Naive thymus-derived CD4-positive, alpha-beta T cell (primary cell): Measurements from ENCODE around the gene IL15. TPM values are rescaled to one million over a fixed set of nuclear protein-coding genes. Genes with fewer than 3 reads are reported as not detected.

Experiments used
- ATAC-seq: fragments of 150-1000 bp; cut with Tn5 transposase; 2 replicates; pipeline ENCODE4 v1.10.0; 2021; ENCODE audit warnings: mild to moderate bottlenecking, moderate library complexity
- CTCF ChIA-PET: fragments of 350-600 bp; sonication (Branson Sonifier 250); formaldehyde crosslinking; loops from one replicate; lab custom pipeline; 2021; ENCODE audit warnings: antibody characterized with exemption; lab: Charles Lee
- POLR2A ChIA-PET: fragments of 350-600 bp; sonication (Branson Sonifier 250); formaldehyde crosslinking; loops from one replicate; lab custom pipeline; 2021; ENCODE audit warnings: antibody characterized with exemption, inconsistent platforms; lab: Charles Lee
- DNase-seq, 9 donors: peaks; one replicate each; pipeline versions ENCODE4 v3.0.0 to v3.0.0-alpha.2; 2020 to 2022; ENCODE audit warnings: mixed read lengths in 1 of 9
- H3K27ac ChIP-seq: one replicate; pipeline ENCODE4 v1.7.0; 2013; ENCODE audit warnings: mild to moderate bottlenecking, low read depth, low read length, moderate library complexity
- H3K27me3 ChIP-seq, 2 donors: one replicate each; pipeline ENCODE4 v1.7.0; 2013; ENCODE audit warnings: low read length in 2 of 2, mild to moderate bottlenecking in 2 of 2, moderate library complexity in 2 of 2; ENCODE audit not compliant: control insufficient read depth in 2 of 2, insufficient read depth in 2 of 2
- H3K36me3 ChIP-seq, 3 experiments: 1 replicate in 2 of 3; 2 replicates in 1 of 3; pipeline ENCODE4 v1.7.0; 2013; ENCODE audit warnings: low read length in 3 of 3, mild to moderate bottlenecking in 3 of 3, moderate library complexity in 1 of 3; ENCODE audit not compliant: insufficient read depth in 3 of 3, control insufficient read depth in 2 of 3
- H3K4me1 ChIP-seq, 2 donors: one replicate each; pipeline ENCODE4 v1.7.0; 2013; ENCODE audit warnings: low read length in 2 of 2, mild to moderate bottlenecking in 2 of 2, moderate library complexity in 1 of 2; ENCODE audit not compliant: control insufficient read depth in 2 of 2, insufficient read depth in 2 of 2
- H3K4me3 ChIP-seq: 2 replicates; pipeline ENCODE4 v1.7.0; 2013; ENCODE audit warnings: mild to moderate bottlenecking, low read length
- H3K9me3 ChIP-seq, 3 experiments: 1 replicate in 2 of 3; 2 replicates in 1 of 3; pipeline ENCODE4 v1.7.0; 2013; ENCODE audit warnings: low read length in 3 of 3; ENCODE audit not compliant: control insufficient read depth in 2 of 3
- H3K27ac Mint-ChIP-seq, 9 donors: one replicate each; pipeline ENCODE4 v1.8.0; 2020 to 2022; ENCODE audit warnings: mixed read lengths in 9 of 9, mild to moderate bottlenecking in 8 of 9, moderate library complexity in 5 of 9, inconsistent platforms in 2 of 9
- H3K27me3 Mint-ChIP-seq, 5 donors: one replicate each; pipeline ENCODE4 v1.8.0; 2021 to 2022; ENCODE audit warnings: mixed read lengths in 5 of 5, mild to moderate bottlenecking in 1 of 5
- H3K36me3 Mint-ChIP-seq, 5 donors: one replicate each; pipeline ENCODE4 v1.8.0; 2020 to 2022; ENCODE audit warnings: mixed read lengths in 5 of 5, mild to moderate bottlenecking in 3 of 5, inconsistent platforms in 1 of 5
- H3K4me1 Mint-ChIP-seq, 7 donors: one replicate each; pipeline ENCODE4 v1.8.0; 2020 to 2022; ENCODE audit warnings: mixed read lengths in 7 of 7, mild to moderate bottlenecking in 3 of 7, inconsistent platforms in 1 of 7
- H3K4me3 Mint-ChIP-seq, 10 donors: one replicate each; pipeline ENCODE4 v1.8.0; 2020 to 2022; ENCODE audit warnings: mild to moderate bottlenecking in 10 of 10, mixed read lengths in 10 of 10, moderate library complexity in 6 of 10, inconsistent platforms in 2 of 10
- H3K9me3 Mint-ChIP-seq, 11 donors: one replicate each; pipeline ENCODE4 v1.8.0; 2020 to 2022; ENCODE audit warnings: mixed read lengths in 11 of 11, mild to moderate bottlenecking in 4 of 11, inconsistent platforms in 1 of 11, moderate library complexity in 1 of 11
- intact Hi-C, 2 donors: fragments of 100-400 bp; cut with micrococcal nuclease; formaldehyde crosslinking; loops; one replicate each; pipeline ENCODE4 v1.15.1; 2023
- polyA plus RNA-seq, 2 donors: library from polyadenylated mRNA; unstranded; fragments of 300-500 nt; fragmentation: Illumina TruSeq; gene quantifications; one replicate each; pipeline ENCODE4 v1.2.3, GENCODE V29; 2021
- total RNA-seq, 6 experiments: library from RNA in 5 of 6; stranded (reverse) in 5 of 6; gene quantifications; 1 replicate in 5 of 6; 2 replicates in 1 of 6; pipeline ENCODE4 v1.2.3 and lab custom pipeline; 2021 to 2026

The IL15 gene
- total and polyA plus RNA-seq, 7 experiments from 2014 or later, result 0.47 to 8.7 (median 0.64) TPM

- Histone ChIP-seq H3K9me3 (no peaks in the 10 kb centered on the region), H3K4me1 (peaks cover 0 to 3% of the 10 kb centered on the region in 2 donors), H3K4me3 (no peak overlapping the region), H3K27ac (no peak overlapping the region), H3K36me3 (no peaks in the 10 kb centered on the region), H3K27me3 (no peaks in the 10 kb centered on the region)
- Mint-ChIP-seq H3K27ac (no peak overlapping the region), H3K4me3 (no peak overlapping the region), H3K4me1 (peaks cover 0 to 4% (median 0%) of the 10 kb centered on the region in 7 donors), H3K9me3 (no peaks in the 10 kb centered on the region), H3K36me3 (no peaks in the 10 kb centered on the region), H3K27me3 (peaks cover 0 to 7% (median 0%) of the 10 kb centered on the region in 5 donors)
- ChIA-PET CTCF (no interaction called here), POLR2A (no interaction called here)
- intact Hi-C loops, result no loop called here
- no peak for ATAC-seq
- DNase-seq, result no peak
Observed at GRCh38 chr4:141654098-141654497, 17.7 kb downstream of the IL15 start.

- ATAC-seq, result no peak
- Histone ChIP-seq H3K4me1 (peaks cover 0 to 3% of the 10 kb centered on the region in 2 donors), H3K4me3 (no peak overlapping the region), H3K9me3 (no peaks in the 10 kb centered on the region), H3K36me3 (no peaks in the 10 kb centered on the region), H3K27ac (no peak overlapping the region), H3K27me3 (no peaks in the 10 kb centered on the region)
- H3K9me3 Mint-ChIP-seq, result no peaks in the 10 kb centered on the region
- H3K4me3 Mint-ChIP-seq, result no peak overlapping the region
- no peaks in the 10 kb centered on the region for H3K36me3 Mint-ChIP-seq
- peaks cover 0 to 3% (median 0%) of the 10 kb centered on the region in 5 donors for H3K27me3 Mint-ChIP-seq
- intact Hi-C loops, result no loop called here
- ChIA-PET CTCF (no interaction called here), POLR2A (no interaction called here)
- no peak for DNase-seq
- no peak overlapping the region for H3K27ac Mint-ChIP-seq
- H3K4me1 Mint-ChIP-seq, result peaks cover 0 to 7% (median 0%) of the 10 kb centered on the region in 7 donors
Observed at GRCh38 chr4:141656031-141656430, 19.6 kb downstream of the IL15 start.

- Mint-ChIP-seq H3K27me3 (peaks cover 0 to 2% (median 0%) of the 10 kb centered on the region in 5 donors), H3K4me3 (no peak overlapping the region), H3K9me3 (no peaks in the 10 kb centered on the region), H3K27ac (no peak overlapping the region), H3K36me3 (no peaks in the 10 kb centered on the region), H3K4me1 (peaks cover 0 to 9% (median 0%) of the 10 kb centered on the region in 7 donors)
- Histone ChIP-seq H3K4me1 (peaks cover 0 to 3% of the 10 kb centered on the region in 2 donors), H3K4me3 (no peak overlapping the region), H3K9me3 (no peaks in the 10 kb centered on the region), H3K27me3 (no peaks in the 10 kb centered on the region), H3K36me3 (no peaks in the 10 kb centered on the region), H3K27ac (no peak overlapping the region)
- ATAC-seq (no peak), DNase-seq (no peak)
- ChIA-PET CTCF (no interaction called here), POLR2A (no interaction called here)
- intact Hi-C loops, result no loop called here
Observed at GRCh38 chr4:141657550-141658250, 21.3 kb downstream of the IL15 start.

GRCh38 chr4:141658309-141658708 lies 21.9 kb downstream of the IL15 start:
- Mint-ChIP-seq H3K4me3 (no peak overlapping the region), H3K27ac (no peak overlapping the region), H3K9me3 (no peaks in the 10 kb centered on the region), H3K4me1 (peaks cover 0 to 9% (median 0%) of the 10 kb centered on the region in 7 donors), H3K27me3 (peaks cover 0 to 2% (median 0%) of the 10 kb centered on the region in 5 donors), H3K36me3 (no peaks in the 10 kb centered on the region)
- peaks cover 0 to 3% of the 10 kb centered on the region in 2 donors for H3K4me1 ChIP-seq
- ATAC-seq (no peak), DNase-seq (no peak)
- H3K27ac ChIP-seq, result no peak overlapping the region
- H3K9me3 ChIP-seq, result no peaks in the 10 kb centered on the region
- POLR2A ChIA-PET, result no interaction called here
- H3K36me3 ChIP-seq, result no peaks in the 10 kb centered on the region
- H3K4me3 ChIP-seq, result no peak overlapping the region
- intact Hi-C loops, result no loop called here
- no peaks in the 10 kb centered on the region for H3K27me3 ChIP-seq
- CTCF ChIA-PET, result no interaction called here

GRCh38 chr4:141659539-141659938 lies 23.2 kb downstream of the IL15 start:
- H3K9me3 Mint-ChIP-seq, result no peaks in the 10 kb centered on the region
- ATAC-seq, result no peak

GRCh38 chr4:141660880-141661279 lies 24.5 kb downstream of the IL15 start:
- peaks cover 0 to 3% of the 10 kb centered on the region in 2 donors for H3K4me1 ChIP-seq
- no peaks in the 10 kb centered on the region for H3K36me3 Mint-ChIP-seq
- ChIA-PET POLR2A (no interaction called here), CTCF (no interaction called here)
- H3K9me3 Mint-ChIP-seq, result no peaks in the 10 kb centered on the region
- no peaks in the 10 kb centered on the region for H3K36me3 ChIP-seq
- intact Hi-C loops, result no loop called here
- no peak overlapping the region for H3K27ac Mint-ChIP-seq
- peaks cover 0 to 9% (median 0%) of the 10 kb centered on the region in 7 donors for H3K4me1 Mint-ChIP-seq
- H3K9me3 ChIP-seq, result no peaks in the 10 kb centered on the region
- DNase-seq, result no peak
- peaks cover 0 to 3% (median 0%) of the 10 kb centered on the region in 5 donors for H3K27me3 Mint-ChIP-seq
- no peak overlapping the region for H3K4me3 ChIP-seq
- H3K27me3 ChIP-seq, result no peaks in the 10 kb centered on the region
- H3K4me3 Mint-ChIP-seq, result no peak overlapping the region
- no peak overlapping the region for H3K27ac ChIP-seq
- no peak for ATAC-seq

More at GRCh38 chr4:141659539-141659938, 23.2 kb downstream of the IL15 start:
- Mint-ChIP-seq H3K4me1 (peaks cover 0 to 9% (median 0%) of the 10 kb centered on the region in 7 donors), H3K36me3 (no peaks in the 10 kb centered on the region), H3K27ac (no peak overlapping the region), H3K27me3 (peaks cover 0 to 3% (median 0%) of the 10 kb centered on the region in 5 donors), H3K4me3 (no peak overlapping the region)
- POLR2A ChIA-PET, result no interaction called here
- intact Hi-C loops, result no loop called here
- Histone ChIP-seq H3K4me1 (peaks cover 0 to 3% of the 10 kb centered on the region in 2 donors), H3K4me3 (no peak overlapping the region), H3K36me3 (no peaks in the 10 kb centered on the region), H3K27me3 (no peaks in the 10 kb centered on the region), H3K27ac (no peak overlapping the region), H3K9me3 (no peaks in the 10 kb centered on the region)
- DNase-seq, result no peak
- CTCF ChIA-PET, result interaction anchor here (0.6 kb wide), 1 partner anchor 96 kb away, joined by 3 read pairs; no protein-coding TSS in a partner anchor
